GM19035 (cell line): ENCODE results near the gene SLC1A2.

Experiments
- ATAC-seq: cut with Tn5 transposase; IDR thresholded peaks from one replicate; pipeline ENCODE4 v1.9.1; 2021; ENCODE audit not compliant: unreplicated experiment

SLC1A2 gene

DNA sequence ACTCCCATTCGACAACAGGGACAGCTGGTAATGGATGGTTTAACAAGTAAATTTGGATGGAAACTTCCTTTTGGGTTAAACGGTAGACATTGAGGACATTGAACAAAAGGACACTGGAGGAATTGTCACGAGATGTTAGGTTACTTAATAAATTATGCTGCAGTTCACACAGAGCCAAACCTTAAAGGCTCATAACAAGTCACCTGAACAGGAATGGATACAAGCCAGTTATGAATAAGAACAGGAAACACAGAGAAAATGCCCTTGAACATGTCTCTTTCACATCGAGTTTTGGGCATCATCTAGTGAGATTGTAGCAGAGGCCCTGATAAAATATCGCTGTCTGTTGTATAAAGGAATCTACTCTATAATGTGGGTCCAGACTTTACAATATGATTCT is 214.7 kb downstream of the SLC1A2 start:
- ATAC-seq = no peak
